ENCODE data around the gene VPS13D. TPM values are rescaled to one million over a fixed set of nuclear protein-coding genes. Genes with fewer than 3 reads are reported as not detected.
A peak's percentile ranks its signal among the peaks of the same experiment; 100 is the strongest.
"Not testable (repeated sequence)": the region's sequence is repeated elsewhere in the genome, so short reads cannot be mapped to it uniquely, and the experiment has no call there.

The VPS13D gene
- total RNA-seq, 1 donor: 37.5 TPM

DNA sequence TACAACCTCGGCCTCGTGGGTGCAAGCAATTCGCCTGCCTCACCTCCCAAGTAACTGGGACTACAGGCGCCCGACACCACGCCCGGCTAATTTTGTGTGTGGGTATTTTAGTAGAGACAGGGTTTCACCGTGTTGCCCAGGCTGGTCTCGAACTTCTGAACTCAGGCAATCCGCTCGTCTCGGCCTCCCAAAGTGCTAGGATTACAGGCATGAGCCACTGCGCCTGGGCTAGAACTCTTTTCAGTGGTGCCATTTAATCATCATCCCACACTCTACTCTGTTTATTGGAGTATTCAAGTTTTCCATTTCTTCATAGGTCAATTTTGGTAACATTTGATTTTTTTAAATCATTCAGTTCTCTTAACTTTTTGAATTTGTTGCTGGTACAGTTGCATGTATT lies 286.9 kb downstream of the VPS13D start:
- TF ChIP-seq, protein P1, sequence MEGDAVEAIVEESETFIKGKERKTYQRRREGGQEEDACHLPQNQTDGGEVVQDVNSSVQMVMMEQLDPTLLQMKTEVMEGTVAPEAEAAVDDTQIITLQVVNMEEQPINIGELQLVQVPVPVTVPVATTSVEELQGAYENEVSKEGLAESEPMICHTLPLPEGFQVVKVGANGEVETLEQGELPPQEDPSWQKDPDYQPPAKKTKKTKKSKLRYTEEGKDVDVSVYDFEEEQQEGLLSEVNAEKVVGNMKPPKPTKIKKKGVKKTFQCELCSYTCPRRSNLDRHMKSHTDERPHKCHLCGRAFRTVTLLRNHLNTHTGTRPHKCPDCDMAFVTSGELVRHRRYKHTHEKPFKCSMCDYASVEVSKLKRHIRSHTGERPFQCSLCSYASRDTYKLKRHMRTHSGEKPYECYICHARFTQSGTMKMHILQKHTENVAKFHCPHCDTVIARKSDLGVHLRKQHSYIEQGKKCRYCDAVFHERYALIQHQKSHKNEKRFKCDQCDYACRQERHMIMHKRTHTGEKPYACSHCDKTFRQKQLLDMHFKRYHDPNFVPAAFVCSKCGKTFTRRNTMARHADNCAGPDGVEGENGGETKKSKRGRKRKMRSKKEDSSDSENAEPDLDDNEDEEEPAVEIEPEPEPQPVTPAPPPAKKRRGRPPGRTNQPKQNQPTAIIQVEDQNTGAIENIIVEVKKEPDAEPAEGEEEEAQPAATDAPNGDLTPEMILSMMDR (IDR thresholded peaks at IDR 0.05; ENCODE audit: insufficient read depth, low read length): no peak
- no peak overlapping the region for H3K4me3 ChIP-seq (ENCODE audit: low read depth, low read length)
- no peak for DNase-seq (ENCODE audit: low read depth)

DNA sequence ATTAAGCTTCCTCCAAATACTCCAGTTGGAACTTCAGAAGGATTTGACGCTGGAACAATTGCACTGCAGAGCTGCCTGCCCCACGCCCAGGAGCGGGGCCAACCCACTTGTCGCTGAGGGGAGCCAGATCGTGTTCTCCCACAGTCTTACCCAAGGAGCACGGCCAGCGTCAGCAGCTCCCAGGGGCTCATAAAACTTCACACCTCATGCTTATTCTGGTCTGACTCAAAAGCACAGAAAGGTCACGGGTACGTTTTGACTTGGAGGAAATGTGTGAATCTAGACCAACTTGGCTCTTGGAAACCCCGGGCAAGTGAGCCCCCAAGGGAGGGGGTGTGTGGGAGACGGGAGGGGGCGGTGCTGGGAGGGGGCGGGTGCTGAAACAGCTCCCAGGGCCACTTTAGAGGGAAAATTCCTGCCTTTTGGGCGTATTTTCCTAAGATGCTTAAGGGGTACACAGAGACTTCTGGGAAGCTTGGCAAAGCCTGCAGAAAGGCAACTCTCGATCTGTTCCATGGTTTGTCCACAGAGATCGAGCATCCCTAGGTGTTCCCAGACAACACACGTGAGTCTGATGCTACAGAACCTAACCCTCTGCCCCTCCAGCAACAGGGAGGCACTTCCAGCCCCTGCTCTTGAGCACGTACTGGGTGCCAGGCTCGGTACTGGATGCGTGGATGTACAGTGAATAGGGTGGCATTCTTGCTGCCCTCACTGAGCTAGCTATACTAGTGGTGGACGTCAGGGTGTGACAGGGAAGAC lies 289.3 kb downstream of the VPS13D start:
- no peak overlapping the region for H3K4me3 ChIP-seq (ENCODE audit: low read depth, low read length)
- TF ChIP-seq, protein P1 (IDR thresholded peaks at IDR 0.05; ENCODE audit: insufficient read depth, low read length): no peak
- DNase-seq (ENCODE audit: low read depth): peak; percentile 81

DNA sequence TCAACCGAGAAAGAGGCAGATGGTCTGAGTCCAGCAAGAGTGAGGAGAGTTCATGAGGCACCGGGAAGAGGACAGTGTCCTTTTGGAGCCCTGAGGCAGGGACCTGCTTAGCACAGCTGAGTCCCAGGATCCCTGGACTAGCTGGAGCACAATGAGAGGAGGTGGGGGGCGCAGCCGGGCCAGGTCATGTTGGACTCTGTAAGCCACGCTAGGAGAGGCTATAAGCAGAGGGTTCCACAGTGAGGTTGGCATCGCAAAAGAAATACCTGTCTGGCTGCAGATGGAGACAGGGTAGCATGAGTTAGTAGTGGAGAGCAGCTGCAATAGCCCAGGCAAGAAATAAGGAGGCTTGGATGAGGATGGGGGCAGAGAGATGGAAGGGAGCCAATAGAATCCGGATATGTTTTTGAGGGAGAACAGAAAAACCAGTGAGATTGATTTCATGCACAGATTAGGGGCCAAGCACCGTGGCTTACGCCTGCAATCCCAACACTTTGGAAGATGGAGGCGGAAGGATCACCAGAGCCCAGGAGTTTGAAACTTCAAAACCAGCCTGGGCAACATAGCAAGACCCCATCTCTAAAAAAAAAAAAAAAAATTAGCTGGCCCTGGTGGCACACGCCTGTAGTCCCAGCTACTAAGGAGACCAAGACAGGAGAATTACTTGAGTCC lies 290.0 kb downstream of the VPS13D start:
- DNase-seq (ENCODE audit: low read depth): no peak
- TF ChIP-seq, protein P1 (IDR thresholded peaks at IDR 0.05; ENCODE audit: insufficient read depth, low read length): no peak
- no peak overlapping the region for H3K4me3 ChIP-seq (ENCODE audit: low read depth, low read length)

DNA sequence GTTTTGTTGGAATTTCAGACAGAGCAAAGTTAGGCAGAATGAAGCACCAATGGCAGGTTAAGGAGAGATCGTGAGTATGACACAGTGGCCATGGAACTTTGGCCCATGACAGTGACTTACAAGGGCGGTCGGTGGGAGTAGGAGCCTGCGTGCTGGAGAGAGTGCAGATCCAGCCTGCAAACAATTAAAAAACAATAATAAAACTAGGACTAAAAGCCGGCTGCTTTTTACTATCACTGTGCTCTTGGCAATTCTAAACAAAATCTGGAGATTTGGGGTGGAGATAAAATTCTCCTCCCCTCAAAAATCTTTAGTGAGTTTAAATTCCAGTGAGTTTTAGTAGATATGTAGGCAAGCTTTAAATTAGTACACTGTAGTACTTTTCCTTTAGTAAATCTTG lies 291.3 kb downstream of the VPS13D start:
- TF ChIP-seq, protein P1 (IDR thresholded peaks at IDR 0.05; ENCODE audit: insufficient read depth, low read length): no peak
- H3K4me3 ChIP-seq (ENCODE audit: low read depth, low read length): no peak overlapping the region
- no peak for DNase-seq (ENCODE audit: low read depth)

DNA sequence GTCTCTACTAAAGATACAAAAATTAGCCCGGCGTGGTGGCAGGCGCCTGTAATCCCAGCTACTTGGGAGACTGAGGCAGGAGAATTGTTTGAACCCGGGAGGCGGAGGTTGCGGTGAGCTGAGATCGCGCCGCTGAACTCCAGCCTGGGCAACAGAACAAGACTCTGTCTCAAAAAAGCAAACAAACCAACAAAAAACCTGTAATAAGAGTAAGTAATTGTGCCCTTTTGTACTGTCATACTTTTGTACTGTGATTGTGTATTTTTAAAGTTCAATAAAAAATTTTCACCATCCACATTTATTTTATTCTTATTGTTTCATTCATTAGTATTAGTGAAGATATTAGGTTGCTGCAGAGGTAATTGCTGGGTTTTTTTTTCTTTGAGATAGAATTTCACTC lies 292.9 kb downstream of the VPS13D start:
- not testable (repeated sequence) for DNase-seq (ENCODE audit: low read depth); H3K4me3 ChIP-seq (ENCODE audit: low read depth, low read length)

DNA sequence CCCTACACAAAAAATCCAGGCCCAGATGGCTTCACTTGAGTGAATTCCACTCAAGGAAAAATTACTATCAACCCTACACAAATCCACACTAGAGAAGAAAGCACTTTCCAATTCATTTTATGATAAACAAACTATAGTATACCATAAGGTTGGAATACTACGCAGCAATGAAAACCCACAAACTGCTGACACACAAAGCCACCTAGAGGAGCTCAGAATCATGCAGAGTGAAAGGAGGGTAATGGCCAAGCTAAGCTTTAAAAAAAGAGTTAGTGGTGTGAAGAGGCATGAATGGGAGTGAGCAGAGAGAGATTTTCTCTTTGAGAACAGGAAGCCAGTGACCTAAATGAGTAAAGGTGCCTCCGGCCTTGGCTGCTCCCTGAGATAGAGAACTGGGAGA lies 294.4 kb downstream of the VPS13D start:
- H3K4me3 ChIP-seq (ENCODE audit: low read depth, low read length): no peak overlapping the region
- DNase-seq (ENCODE audit: low read depth): no peak
- TF ChIP-seq, protein P1 (IDR thresholded peaks at IDR 0.05; ENCODE audit: insufficient read depth, low read length): no peak

DNA sequence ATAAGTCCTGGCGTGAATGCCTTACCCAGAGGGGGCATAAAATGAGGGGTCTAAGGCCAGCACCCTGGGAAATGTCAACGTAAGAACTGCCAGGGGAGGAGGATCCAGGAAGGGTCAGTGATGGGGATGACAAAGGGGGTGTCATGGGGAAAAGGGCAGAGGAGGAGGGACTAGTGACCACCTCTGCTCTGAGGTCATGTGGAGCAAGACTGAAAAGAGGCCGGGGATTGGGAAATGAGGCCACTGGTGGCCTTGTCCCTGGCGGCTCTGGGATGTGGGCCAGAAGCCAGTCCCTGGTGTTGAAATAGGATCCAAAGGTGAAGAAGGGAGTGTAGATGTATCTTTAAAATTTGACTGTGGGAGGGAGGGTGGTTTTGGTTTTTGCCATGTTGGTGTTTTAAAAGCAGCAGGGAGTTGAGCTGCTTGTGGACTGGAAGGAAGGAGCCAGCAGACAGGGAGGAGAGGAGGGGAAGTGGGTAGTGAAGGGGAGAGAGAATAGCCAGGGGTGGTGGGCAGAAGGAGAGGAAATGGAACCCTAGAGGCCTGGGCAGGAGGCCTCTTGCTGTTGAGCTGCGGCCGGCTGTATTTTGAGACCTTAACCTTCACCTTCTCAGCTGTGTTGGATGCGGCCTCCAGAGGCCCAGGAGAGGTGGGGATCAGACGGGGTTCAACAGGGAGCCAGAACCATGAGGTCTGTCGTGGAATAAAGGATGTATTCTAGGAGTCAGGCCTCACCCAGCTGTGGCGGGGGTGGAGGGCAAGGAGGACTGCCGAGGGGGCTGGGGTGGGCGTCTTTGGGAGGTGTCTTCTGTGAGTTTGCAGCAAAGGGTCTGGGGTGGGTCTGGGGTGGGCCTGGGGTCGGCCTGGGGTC lies 295.7 kb downstream of the VPS13D start:
- TF ChIP-seq, protein P1 (IDR thresholded peaks at IDR 0.05; ENCODE audit: insufficient read depth, low read length): no peak
- no peak overlapping the region for H3K4me3 ChIP-seq (ENCODE audit: low read depth, low read length)
- no peak for DNase-seq (ENCODE audit: low read depth)
